ENCODE results near the gene CSMD2.
A peak's percentile ranks its signal among the peaks of the same experiment; 100 is the strongest.

- TF ChIP-seq EP300 (IDR thresholded peaks at IDR 0.05) (peak in 1 of 4 donors; percentile 52), CTCF (IDR thresholded peaks at IDR 0.05) (no peak), POLR2AphosphoS5 (IDR thresholded peaks at IDR 0.05) (peak; percentile 10 to 75 (median 69))
Measured at GRCh38 chr1:33660244-33660643, 504.8 kb downstream of the CSMD2 start.

All from sigmoid colon (tissue), 4 donors.